DMS114 treated with DMSO at 0.1 percent for 48 hours (cell line): Measurements from ENCODE around the gene ANXA11.

Experiments
- DNase-seq: peaks from one replicate; lab custom pipeline; 2025; ENCODE audit not compliant: unreplicated experiment; lab: John Stamatoyannopoulos, UW

Gene ANXA11

DNA sequence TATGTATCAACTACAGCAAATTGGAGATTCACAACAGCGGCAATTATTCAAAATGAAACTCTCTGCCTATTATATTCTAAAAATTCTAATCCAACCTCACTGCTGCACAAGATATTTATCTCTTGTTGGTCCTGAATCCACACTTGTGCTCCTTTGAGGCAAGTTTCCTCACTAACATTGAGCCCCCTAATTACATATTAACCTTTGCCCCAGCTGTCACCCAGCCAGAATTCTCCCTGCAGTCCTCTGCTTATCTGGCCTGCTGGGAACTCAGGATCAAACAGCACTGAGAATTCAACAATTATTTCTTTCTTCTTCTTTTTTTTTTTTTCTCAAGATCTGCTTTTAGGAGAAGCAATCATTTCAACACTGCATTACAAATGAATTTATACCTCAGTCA lies 94.4 kb downstream of the ANXA11 start:
- no peak for DNase-seq

DNA sequence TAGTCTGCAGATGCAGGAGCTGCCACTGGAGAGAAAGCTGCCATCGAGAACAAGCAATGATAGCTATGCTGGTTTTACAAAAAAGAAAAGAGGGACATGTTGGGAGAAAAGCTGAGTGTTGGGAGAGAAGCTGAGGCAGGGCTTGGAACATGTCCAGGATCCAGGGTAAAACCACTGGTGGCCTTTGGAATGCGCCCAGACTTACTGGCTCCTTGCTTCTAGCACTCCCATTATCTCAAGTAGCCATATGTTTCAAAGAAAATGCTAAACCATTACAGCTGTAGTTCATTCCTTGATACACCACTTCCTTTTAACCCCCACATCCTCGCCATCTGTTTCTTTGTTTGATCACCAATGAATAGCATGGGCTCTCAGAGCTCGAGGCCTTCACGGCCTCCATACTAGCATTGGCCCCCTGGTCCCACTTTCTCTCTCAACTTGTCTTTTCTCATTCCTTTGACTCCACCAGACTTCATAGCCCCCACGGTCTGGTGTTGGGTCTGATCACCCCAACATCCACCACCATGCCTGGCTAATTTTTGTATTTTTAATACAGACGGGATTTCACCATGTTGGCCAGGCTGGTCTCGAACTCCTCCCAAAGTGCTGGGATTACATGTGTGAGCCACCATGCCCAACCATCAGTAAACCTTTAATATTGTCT lies 96.6 kb downstream of the ANXA11 start:
- no peak for DNase-seq

DNA sequence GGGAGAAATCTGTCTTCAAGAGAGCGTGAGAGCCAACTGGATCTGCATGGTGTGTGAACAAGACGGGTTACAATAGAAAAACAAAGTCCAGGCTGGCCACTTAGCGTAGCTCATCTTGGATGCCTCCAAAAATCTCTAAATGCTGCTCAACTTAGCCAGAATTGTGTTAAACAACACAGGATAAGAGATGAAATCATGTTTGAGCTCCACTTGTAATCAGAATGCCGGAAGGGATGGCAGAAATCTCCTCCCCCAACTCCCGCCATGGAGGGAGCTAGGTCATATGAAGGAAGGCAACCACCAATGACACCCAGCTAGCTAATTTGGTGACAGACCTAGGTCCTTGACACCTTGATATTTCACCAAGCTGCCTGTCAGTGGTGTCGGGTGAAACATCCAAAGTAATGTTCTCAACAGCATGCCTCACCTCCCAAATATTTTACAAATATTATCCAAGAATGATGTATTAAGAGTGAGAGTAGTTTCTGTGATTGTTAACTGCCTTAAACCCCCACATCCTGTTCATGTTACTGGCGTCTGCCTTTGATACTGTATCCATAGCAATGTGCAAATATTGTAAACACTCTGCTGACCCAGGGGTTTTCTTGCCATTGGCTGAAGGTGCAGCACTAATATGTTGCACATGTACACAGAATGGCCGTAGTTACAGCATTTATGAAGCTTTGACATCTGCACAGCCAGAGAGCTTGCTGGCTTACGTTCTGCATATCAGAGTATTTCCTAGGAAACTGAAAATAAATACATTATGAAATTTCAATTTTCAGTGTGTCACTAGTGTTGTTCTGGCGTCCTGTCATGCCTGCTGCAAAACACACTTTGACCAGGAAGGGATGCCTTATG lies 101.0 kb downstream of the ANXA11 start:
- no peak for DNase-seq
